Heart right ventricle (tissue), 16 donors: ENCODE results near the gene NBDY. TPM values are rescaled to one million over a fixed set of nuclear protein-coding genes. Genes with fewer than 3 reads are reported as not detected.

Experiments
- ATAC-seq, 8 donors: fragments of 200-7000 bp; cut with Tn5 transposase; one replicate each; pipeline ENCODE4 v1.9.1; 2020; ENCODE audit warnings: mild to moderate bottlenecking in 8 of 8, moderate library complexity in 8 of 8, moderate number of reproducible peaks in 1 of 8
- DNase-seq, 2 donors: peaks; one replicate each; pipeline ENCODE4 v3.0.0-alpha.2; 2020
- H3K27ac ChIP-seq, 10 donors: fragments of 200-600 bp; sonication (generic) in 2 of 10; one replicate each; pipeline versions ENCODE4 v1.5.0 to v1.8.0; 2020 to 2022; ENCODE audit warnings: mild to moderate bottlenecking in 3 of 10
- H3K27me3 ChIP-seq, 7 donors: fragments of 200-600 bp; one replicate each; pipeline ENCODE4 v1.8.0; 2021 to 2022; ENCODE audit warnings: mild to moderate bottlenecking in 2 of 7
- H3K36me3 ChIP-seq, 9 donors: fragments of 200-600 bp; sonication (generic) in 1 of 9; one replicate each; pipeline versions ENCODE4 v1.5.0 to v1.8.0; 2020 to 2022; ENCODE audit warnings: mild to moderate bottlenecking in 2 of 9
- H3K4me1 ChIP-seq, 9 donors: fragments of 200-600 bp; sonication (generic) in 1 of 9; one replicate each; pipeline versions ENCODE4 v1.5.0 to v1.8.0; 2020 to 2022; ENCODE audit warnings: mild to moderate bottlenecking in 4 of 9
- H3K4me3 ChIP-seq, 10 donors: fragments of 200-600 bp; sonication (generic) in 2 of 10; one replicate each; pipeline versions ENCODE4 v1.5.0 to v1.8.0; 2020 to 2022; ENCODE audit warnings: mild to moderate bottlenecking in 7 of 10, moderate library complexity in 2 of 10
- H3K9me3 ChIP-seq, 11 donors: fragments of 200-600 bp in 10 of 11; sonication (generic) in 2 of 11; one replicate each; pipeline versions ENCODE4 v1.5.0 to v1.8.0; 2013 to 2022; ENCODE audit warnings: mild to moderate bottlenecking in 2 of 11, control low read depth in 1 of 11, moderate library complexity in 1 of 11
- CTCF ChIP-seq, 9 donors: fragments of 200-600 bp; sonication (generic) in 2 of 9; IDR thresholded peaks; one replicate each; pipeline versions ENCODE4 v1.5.0 to v1.8.0; 2021 to 2022; ENCODE audit warnings: antibody characterized with exemption in 9 of 9, mild to moderate bottlenecking in 5 of 9, moderate library complexity in 1 of 9
- WGBS, 2 donors: extraction: QIAGEN DNeasy Blood & Tissue Kit; methylation state at CpG; one replicate each; pipeline ENCODE4 v1.1.7; 2013; ENCODE audit warnings: inconsistent platforms in 1 of 2; 5-methylcytosine and 5-hydroxymethylcytosine counted together
- intact Hi-C, 10 donors: fragments of 100-400 bp; cut with DNase I; formaldehyde crosslinking; loops; one replicate each; pipeline versions ENCODE4 v1.11.1 to v1.14.2; 2022
- polyA plus RNA-seq, 2 donors: library from polyadenylated mRNA; stranded (reverse); fragments of 200-250 nt; gene quantifications; one replicate each; pipeline ENCODE4 v1.2.3, GENCODE V29; 2013
- total RNA-seq, 10 donors: library from RNA; stranded (reverse); fragmentation: NEBNext Ultra II Directional in 3 of 10; extraction: Animal tissue kit (Norgen Biotek cat#: 25700) in 3 of 10; gene quantifications; one replicate each; pipeline versions ENCODE4 v1.2.1 to v1.2.4, GENCODE V29; 2021 to 2023
- donor health status: Arrhythmogenic right ventricular cardiomyopathy.
- donor health status: ischemic (EF 13 %, LVEDD 7.1; RV severe dilation, severe dysfunction).
- donor health status: healthy with polysubstance abuse.
- donor health status: DM: no; HTN: yes; CAD: no.
- donor health status: DM: no; HTN: no; CAD: no.
- donor health status: ischemic (EF 25% LVEDD 6.9; RV normal size, moderate dysfunction).
- donor health status: ischemic (EF 25% LVEDD 5.7; RV mildly dilated, moderate dysfunction).
- donor health status: healthy.
- donor health status: DM: yes; HTN: yes; CAD: no.
- donor health status: Ischemic cardiomyopathy.
- donor health status: ischemic (EF 35%, LVEDD 5.7; RV mildly dilated, moderate dysfunction).
- donor health status: nonischemic (EF 11% LVEDD 7.7; RV severe dilation, severe dysfunction).
- donor health status: DM: yes; HTN: yes; CAD: no.
- donor health status: PGD.
- donor health status: ischemic (EF 29% LVEDD 5.4; RV normal size, mild dysfunction).
- donor health status: nonischemic (EF 23%, LVEDD 6.1; RV moderate dilation, normal function).

The NBDY gene
- total and polyA plus RNA-seq, 12 donors = 11.4 to 36.7 (median 25.7) TPM

DNA sequence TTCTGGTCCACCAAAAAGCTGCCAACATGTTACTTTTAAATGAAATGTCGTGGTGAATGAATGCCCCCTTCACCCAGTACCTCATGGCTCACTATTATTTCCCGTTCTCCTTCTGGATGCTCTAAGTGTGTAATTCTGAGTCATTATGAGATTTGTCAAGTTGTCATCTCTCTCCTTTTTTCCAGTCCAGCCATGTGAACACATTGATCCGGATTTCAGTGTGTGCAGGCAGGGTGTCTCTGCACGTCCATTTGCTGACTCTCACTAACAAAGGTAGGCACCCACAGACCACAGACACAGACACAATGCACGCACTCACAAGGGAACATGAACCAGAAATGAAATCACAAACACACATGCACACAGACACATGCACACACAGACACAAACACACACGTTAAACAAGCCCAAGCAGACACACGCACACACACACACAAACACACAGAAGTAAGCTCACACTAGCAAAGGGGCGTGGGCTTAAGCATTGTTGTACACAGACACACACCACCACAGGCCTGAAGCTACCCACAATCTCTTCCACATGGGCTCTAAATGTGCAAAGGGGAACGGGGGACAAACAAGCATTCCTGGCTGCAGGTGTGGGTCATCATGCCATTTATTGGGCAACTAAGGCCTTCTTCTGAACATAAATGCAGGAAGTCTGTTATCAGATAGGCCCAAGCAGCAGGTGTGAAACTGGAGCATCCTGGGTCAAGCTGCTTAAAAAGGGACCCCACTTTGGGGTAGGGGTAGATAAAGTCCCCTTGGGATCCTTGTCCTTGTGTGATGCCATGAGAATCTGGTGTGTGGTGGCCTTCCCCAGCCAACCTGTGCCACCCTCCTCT lies 58.1 kb downstream of the NBDY start:
- intact Hi-C loops = no loop called here
- no peak overlapping the region for H3K4me3 ChIP-seq
- DNase-seq = no peak
- peaks cover 0 to 9% (median 0%) of the 10 kb centered on the region in 9 donors for H3K36me3 ChIP-seq
- H3K27ac ChIP-seq = no peak overlapping the region
- H3K4me1 ChIP-seq = peaks cover 0 to 33% (median 0%) of the 10 kb centered on the region in 9 donors
- ATAC-seq = no peak
- 75 to 96% methylated on average over 9 of the region's 9 CpGs for WGBS, 2 donors
- no peaks in the 10 kb centered on the region for H3K9me3 ChIP-seq
- no peaks in the 10 kb centered on the region for H3K27me3 ChIP-seq
- TF ChIP-seq CTCF (IDR thresholded peaks at IDR 0.05) = no peak

DNA sequence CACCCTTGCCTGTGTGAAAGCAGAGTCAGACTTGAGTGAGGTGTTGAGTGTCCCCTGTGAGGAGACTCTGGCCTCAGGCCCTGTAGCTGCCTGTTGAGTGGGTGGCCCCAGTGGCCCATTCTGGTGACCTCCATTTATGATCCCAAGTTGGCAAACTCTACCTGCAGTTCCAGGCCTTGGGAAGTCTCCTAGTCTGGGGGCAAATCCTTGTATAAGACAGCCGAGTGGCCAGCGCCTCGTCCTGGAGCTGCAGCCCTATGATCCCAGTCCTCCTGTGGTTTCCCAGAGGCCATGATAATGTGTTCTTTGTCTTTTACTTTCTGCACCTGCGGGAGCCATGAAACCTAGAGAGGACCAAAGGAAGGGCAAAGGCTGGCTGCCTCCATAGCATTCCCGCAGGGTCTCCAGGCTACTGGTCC lies 58.7 kb downstream of the NBDY start:
- no peak overlapping the region for H3K27ac ChIP-seq

DNA sequence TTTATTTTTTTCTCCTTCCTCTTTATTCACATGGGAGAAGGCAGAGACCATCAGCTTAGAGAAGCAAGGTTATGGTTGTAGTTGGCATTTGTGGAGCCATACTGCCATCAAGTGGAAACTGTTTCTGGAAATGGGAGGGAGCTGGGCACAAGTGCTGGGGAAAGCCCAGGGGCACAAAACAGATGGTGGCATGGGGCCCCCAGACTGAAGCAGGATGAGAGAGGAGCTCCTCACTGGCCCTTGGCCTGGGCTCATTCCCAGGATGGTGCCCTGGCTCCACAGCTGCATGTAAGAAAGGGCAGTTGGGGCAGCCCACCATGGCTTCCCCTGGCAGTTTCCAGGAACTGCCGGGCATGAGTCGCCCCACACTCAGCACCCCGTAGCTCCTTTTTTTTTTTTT lies 59.2 kb downstream of the NBDY start:
- peak in 1 of 9 donors; percentile 32 for TF ChIP-seq CTCF (IDR thresholded peaks at IDR 0.05)
- peak overlapping the region in 1 of 10 donors; percentile 41 for H3K4me3 ChIP-seq
- peaks cover 0 to 9% (median 0%) of the 10 kb centered on the region in 9 donors for H3K36me3 ChIP-seq
- peak overlapping the region in 2 of 10 donors; percentile 74 to 78 for H3K27ac ChIP-seq
- 64% methylated on average over 3 of the region's 3 CpGs; no CpG with 5 or more reads in 1 of the 2 donors for WGBS, 2 donors
- H3K9me3 ChIP-seq = no peaks in the 10 kb centered on the region
- DNase-seq (no peak), ATAC-seq (peak in 1 of 8 donors; percentile 54)
- intact Hi-C loops = no loop called here
- peaks cover 0 to 2% (median 0%) of the 10 kb centered on the region in 7 donors for H3K27me3 ChIP-seq
- peaks cover 0 to 23% (median 0%) of the 10 kb centered on the region in 9 donors for H3K4me1 ChIP-seq

More for the DNA sequence above, 58.7 kb downstream of the NBDY start:
- intact Hi-C loops = no loop called here
- DNase-seq = no peak
- no peak for ATAC-seq
- peaks cover 0 to 9% (median 0%) of the 10 kb centered on the region in 9 donors for H3K36me3 ChIP-seq
- no peaks in the 10 kb centered on the region for H3K9me3 ChIP-seq
- no peak for TF ChIP-seq CTCF (IDR thresholded peaks at IDR 0.05)
- H3K4me1 ChIP-seq = peaks cover 0 to 26% (median 0%) of the 10 kb centered on the region in 9 donors
- WGBS, 2 donors = 86 to 94% methylated on average over 5 of the region's 5 CpGs
- H3K4me3 ChIP-seq = no peak overlapping the region
- no peaks in the 10 kb centered on the region for H3K27me3 ChIP-seq

DNA sequence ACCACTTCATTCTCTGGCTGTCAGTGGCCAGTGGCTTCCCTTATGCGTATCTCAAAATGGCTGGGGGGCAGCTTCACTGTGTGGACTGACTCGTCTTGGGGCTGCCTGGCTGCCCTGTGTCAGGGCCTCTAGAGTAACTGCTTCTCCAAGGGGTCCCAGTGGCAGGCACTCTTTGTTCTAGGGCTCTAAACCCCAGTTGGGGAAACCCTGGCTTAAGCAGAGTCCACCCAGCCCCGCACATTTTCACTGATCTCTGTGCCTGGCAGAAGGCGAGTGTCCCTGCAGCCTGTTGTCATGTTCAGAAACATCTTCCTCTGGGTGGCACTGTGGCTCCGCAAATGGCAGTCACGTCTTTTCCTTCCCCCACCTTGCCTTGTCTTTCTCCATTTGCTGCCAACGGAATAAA lies 59.7 kb downstream of the NBDY start:
- ATAC-seq (peak in 1 of 8 donors; percentile 82), DNase-seq (no peak)
- H3K4me1 ChIP-seq = peaks cover 0 to 23% (median 0%) of the 10 kb centered on the region in 9 donors
- peak overlapping the region in 1 of 10 donors; percentile 41 for H3K4me3 ChIP-seq
- peaks cover 0 to 9% (median 0%) of the 10 kb centered on the region in 9 donors for H3K36me3 ChIP-seq
- H3K27me3 ChIP-seq = peaks cover 0 to 7% (median 0%) of the 10 kb centered on the region in 7 donors
- peak overlapping the region in 2 of 10 donors; percentile 74 to 78 for H3K27ac ChIP-seq
- TF ChIP-seq CTCF (IDR thresholded peaks at IDR 0.05) = peak in 1 of 9 donors; percentile 64
- intact Hi-C loops = no loop called here
- 40 to 99% methylated on average over 7 of the region's 7 CpGs for WGBS, 2 donors
- no peaks in the 10 kb centered on the region for H3K9me3 ChIP-seq
